Common myeloid progenitor, CD34-positive (primary cell): Measurements from ENCODE around the gene ATP8A2.

Source experiments
- CTCF ChIA-PET: fragments of 350-600 bp; sonication (Branson Sonifier 250); formaldehyde crosslinking; loops from one replicate; lab custom pipeline; 2021; ENCODE audit warnings: antibody characterized with exemption; lab: Charles Lee
- POLR2A ChIA-PET: fragments of 350-600 bp; sonication (Branson Sonifier 250); formaldehyde crosslinking; loops from one replicate; lab custom pipeline; 2021; ENCODE audit warnings: antibody characterized with exemption; lab: Charles Lee
- DNase-seq, 3 donors: peaks; one replicate each; pipeline versions ENCODE4 v3.0.0 to v3.0.0-alpha.2; 2013
- H3K27ac ChIP-seq, 2 experiments: 1 replicate in 1 of 2; 2 replicates in 1 of 2; pipeline ENCODE4 v1.7.0; 2013; ENCODE audit warnings: inconsistent platforms in 2 of 2, low read length in 2 of 2, mild to moderate bottlenecking in 2 of 2, low read depth in 1 of 2, moderate library complexity in 1 of 2; ENCODE audit not compliant: severe bottlenecking in 2 of 2, insufficient read depth in 1 of 2, poor library complexity in 1 of 2
- H3K27me3 ChIP-seq, 5 experiments: replicated peaks in 2 of 5; 1 replicate in 3 of 5; 2 replicates in 2 of 5; pipeline versions ENCODE4 v1.6.1 to v1.7.0; 2013; ENCODE audit warnings: low read length in 4 of 5, mild to moderate bottlenecking in 2 of 5, moderate library complexity in 2 of 5, inconsistent platforms in 1 of 5; ENCODE audit not compliant: insufficient read depth in 5 of 5, control insufficient read depth in 4 of 5
- H3K36me3 ChIP-seq, 4 experiments: 1 replicate in 2 of 4; 2 replicates in 2 of 4; pipeline versions ENCODE4 v1.6.1 to v1.7.0; 2013; ENCODE audit warnings: low read length in 3 of 4, control low read depth in 1 of 4, mild to moderate bottlenecking in 1 of 4; ENCODE audit not compliant: control insufficient read depth in 4 of 4, insufficient read depth in 4 of 4
- H3K4me1 ChIP-seq, 4 experiments: 1 replicate in 3 of 4; 2 replicates in 1 of 4; pipeline versions ENCODE4 v1.6.1 to v1.7.1; 2013; ENCODE audit warnings: low read length in 3 of 4, mild to moderate bottlenecking in 3 of 4, control low read depth in 1 of 4, inconsistent platforms in 1 of 4, moderate library complexity in 1 of 4; ENCODE audit not compliant: control insufficient read depth in 4 of 4, insufficient read depth in 4 of 4; ENCODE audit errors: control extremely low read depth in 1 of 4
- H3K4me3 ChIP-seq, 7 experiments: 1 replicate in 4 of 7; 2 replicates in 3 of 7; pipeline versions ENCODE4 v1.5.1 to v1.7.0; 2013; ENCODE audit warnings: mild to moderate bottlenecking in 7 of 7, low read length in 6 of 7, moderate library complexity in 6 of 7, inconsistent platforms in 2 of 7, low read depth in 2 of 7, control low read depth in 1 of 7; ENCODE audit not compliant: insufficient read depth in 4 of 7, control insufficient read depth in 1 of 7; ENCODE audit errors: extremely low read depth in 1 of 7
- H3K9me3 ChIP-seq, 5 experiments: 1 replicate in 4 of 5; 2 replicates in 1 of 5; pipeline versions ENCODE4 v1.6.1 to v1.7.1; 2013; ENCODE audit warnings: low read length in 4 of 5, mild to moderate bottlenecking in 2 of 5, inconsistent platforms in 1 of 5, low read depth in 1 of 5, moderate library complexity in 1 of 5; ENCODE audit not compliant: control insufficient read depth in 4 of 5, insufficient read depth in 2 of 5; ENCODE audit errors: control extremely low read depth in 1 of 5
- WGBS: methylation state at CpG from one replicate; pipeline ENCODE4 v1.1.5; 2013; ENCODE audit not compliant: insufficient coverage; 5-methylcytosine and 5-hydroxymethylcytosine counted together

ATP8A2 gene

DNA sequence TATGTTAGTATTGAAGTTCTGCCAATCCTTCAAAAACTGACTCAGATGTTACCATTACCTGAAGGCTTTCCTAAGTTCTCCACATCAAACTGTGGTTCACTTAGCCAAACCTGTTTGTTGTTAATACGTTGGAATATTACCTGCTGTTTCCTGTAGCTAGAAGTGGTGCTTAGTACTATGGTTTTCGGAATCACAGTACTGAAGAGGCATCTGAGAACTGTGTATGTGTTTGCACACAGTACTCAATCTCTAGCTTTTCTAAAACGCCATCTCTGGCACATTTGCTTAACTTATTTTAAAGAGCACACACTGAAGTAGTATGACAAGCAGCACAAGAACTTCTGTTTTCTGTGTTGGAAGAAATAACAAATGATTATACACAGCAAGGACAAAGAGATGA is 431.9 kb downstream of the ATP8A2 start:
- H3K4me1 ChIP-seq: no peaks in the 10 kb centered on the region
- ChIA-PET CTCF (no interaction called here), POLR2A (no interaction called here)
- no peak overlapping the region for H3K27ac ChIP-seq
- no peak overlapping the region for H3K4me3 ChIP-seq
- no peak for DNase-seq
- 93% methylated on average over 2 of the region's 3 CpGs for WGBS
- peaks cover 0 to 5% (median 3%) of the 10 kb centered on the region in 5 experiments for H3K27me3 ChIP-seq
- no peaks in the 10 kb centered on the region for H3K9me3 ChIP-seq
- no peaks in the 10 kb centered on the region for H3K36me3 ChIP-seq

DNA sequence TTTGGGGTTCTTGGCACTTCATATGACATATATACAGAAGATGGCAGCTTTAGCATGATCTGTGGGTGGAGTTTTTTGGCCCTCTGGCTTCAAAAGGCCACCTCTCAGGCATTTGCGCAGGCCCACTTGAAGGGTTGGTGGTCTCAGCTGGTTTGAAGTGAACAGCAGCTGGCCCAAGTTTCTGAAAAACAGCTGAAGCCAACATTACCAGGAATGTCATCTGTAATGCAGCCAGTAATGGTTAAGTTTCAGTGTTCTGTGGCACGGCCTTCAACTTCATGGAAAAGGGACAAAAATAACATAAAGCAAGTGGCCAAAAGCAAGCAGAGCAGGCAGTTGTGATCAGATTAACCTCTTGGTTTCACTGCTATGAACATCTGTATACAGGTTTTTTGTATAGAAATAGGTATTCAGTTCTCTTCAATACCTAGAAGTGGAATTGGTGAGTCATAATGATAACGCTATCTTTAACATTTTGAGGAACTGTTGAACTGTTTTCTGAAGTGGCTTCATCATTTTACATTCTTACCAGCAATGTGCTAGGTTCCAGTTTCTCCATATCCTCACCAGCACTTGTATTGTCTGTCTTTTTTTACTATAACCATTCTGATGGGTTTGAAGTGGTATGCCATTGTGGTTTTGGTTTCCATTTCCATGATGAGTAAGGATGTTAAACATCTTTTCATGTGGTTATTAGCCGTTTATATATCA is 434.6 kb downstream of the ATP8A2 start:
- 89% methylated on average over 3 of the region's 4 CpGs for WGBS
- no peak overlapping the region for H3K27ac ChIP-seq
- DNase-seq: no peak
- ChIA-PET POLR2A (no interaction called here), CTCF (no interaction called here)
- H3K27me3 ChIP-seq: peaks cover 0 to 2% (median 0%) of the 10 kb centered on the region in 5 experiments
- H3K36me3 ChIP-seq: no peaks in the 10 kb centered on the region
- no peaks in the 10 kb centered on the region for H3K4me1 ChIP-seq
- H3K4me3 ChIP-seq: no peak overlapping the region
- no peaks in the 10 kb centered on the region for H3K9me3 ChIP-seq

DNA sequence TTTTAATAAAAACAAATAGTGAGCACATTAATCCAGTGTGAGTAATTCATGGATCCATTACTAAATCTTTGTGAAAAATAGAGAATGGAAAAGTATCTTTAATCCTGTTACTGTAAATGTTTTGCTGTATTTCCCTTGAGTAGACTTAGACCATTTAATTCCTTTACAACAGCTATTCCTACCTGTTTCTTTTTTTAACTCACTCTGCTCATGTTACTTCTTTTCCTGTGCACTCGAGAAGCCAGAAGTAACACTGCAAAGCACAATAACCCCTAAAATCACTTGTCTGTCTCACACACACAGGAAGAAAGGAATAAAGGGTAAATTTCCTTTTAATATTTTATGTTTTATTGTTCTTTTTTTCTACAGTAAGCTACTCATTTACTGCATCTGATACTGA is 435.8 kb downstream of the ATP8A2 start:
- no peaks in the 10 kb centered on the region for H3K4me1 ChIP-seq
- no peak overlapping the region for H3K4me3 ChIP-seq
- H3K36me3 ChIP-seq: no peaks in the 10 kb centered on the region
- H3K27ac ChIP-seq: no peak overlapping the region
- CTCF ChIA-PET: no interaction called here
- H3K9me3 ChIP-seq: peaks cover 0 to 8% (median 0%) of the 10 kb centered on the region in 5 experiments
- 60% methylated on average over 1 of the region's 1 CpG for WGBS
- peaks cover 0 to 2% (median 0%) of the 10 kb centered on the region in 5 experiments for H3K27me3 ChIP-seq
- DNase-seq: no peak
- POLR2A ChIA-PET: no interaction called here

DNA sequence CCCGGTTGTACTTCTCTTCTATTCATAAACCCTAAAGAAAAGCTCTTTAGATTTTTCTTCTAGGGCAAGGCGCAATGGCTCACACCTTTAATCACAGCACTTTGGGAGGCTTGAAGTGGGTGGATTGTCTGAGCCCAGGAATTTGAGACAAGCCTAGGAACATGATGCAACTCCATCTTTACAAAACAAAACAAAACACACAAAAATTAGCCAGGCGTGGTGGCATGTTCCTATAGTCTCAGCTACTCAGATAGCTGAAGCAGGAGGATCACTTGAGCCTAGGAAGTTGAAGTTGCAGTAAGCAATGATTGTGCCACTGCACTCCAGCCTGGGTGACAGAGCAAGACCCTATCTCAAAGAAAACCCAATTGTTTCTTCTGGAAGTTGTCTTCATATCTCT is 439.7 kb downstream of the ATP8A2 start:
- Histone ChIP-seq H3K4me1 (no peaks in the 10 kb centered on the region), H3K9me3 (peaks cover 0 to 11% (median 0%) of the 10 kb centered on the region in 5 experiments), H3K27me3 (no peaks in the 10 kb centered on the region), H3K27ac (no peak overlapping the region), H3K4me3 (no peak overlapping the region), H3K36me3 (no peaks in the 10 kb centered on the region)
- ChIA-PET CTCF (no interaction called here), POLR2A (no interaction called here)
- no peak for DNase-seq
- 70% methylated on average over 2 of the region's 3 CpGs for WGBS

DNA sequence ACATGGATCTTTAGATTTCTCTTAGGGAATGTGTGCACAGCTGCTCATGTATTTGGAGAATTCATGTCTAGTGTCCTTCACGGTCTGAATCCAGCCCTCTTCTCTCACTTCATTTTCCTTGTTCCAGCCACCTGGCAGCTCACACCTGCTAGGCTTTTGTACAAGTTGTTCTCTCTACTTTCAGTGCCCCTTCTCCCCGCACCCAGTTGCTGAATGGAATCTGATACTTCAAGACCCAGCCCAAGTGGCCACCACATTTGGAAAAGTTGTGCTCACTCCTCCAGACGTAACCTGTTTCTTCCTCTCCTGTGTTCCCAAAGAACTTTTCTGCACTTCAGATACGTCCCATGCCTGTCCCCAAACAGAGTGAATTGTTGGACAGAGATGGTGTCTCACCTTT is 444.5 kb downstream of the ATP8A2 start:
- no peaks in the 10 kb centered on the region for H3K4me1 ChIP-seq
- no peak for DNase-seq
- no peaks in the 10 kb centered on the region for H3K36me3 ChIP-seq
- H3K27ac ChIP-seq: no peak overlapping the region
- ChIA-PET CTCF (no interaction called here), POLR2A (no interaction called here)
- peaks cover 0 to 11% (median 0%) of the 10 kb centered on the region in 5 experiments for H3K9me3 ChIP-seq
- WGBS: 87% methylated on average over 3 of the region's 4 CpGs
- no peak overlapping the region for H3K4me3 ChIP-seq
- H3K27me3 ChIP-seq: peaks cover 0 to 2% (median 0%) of the 10 kb centered on the region in 5 experiments

DNA sequence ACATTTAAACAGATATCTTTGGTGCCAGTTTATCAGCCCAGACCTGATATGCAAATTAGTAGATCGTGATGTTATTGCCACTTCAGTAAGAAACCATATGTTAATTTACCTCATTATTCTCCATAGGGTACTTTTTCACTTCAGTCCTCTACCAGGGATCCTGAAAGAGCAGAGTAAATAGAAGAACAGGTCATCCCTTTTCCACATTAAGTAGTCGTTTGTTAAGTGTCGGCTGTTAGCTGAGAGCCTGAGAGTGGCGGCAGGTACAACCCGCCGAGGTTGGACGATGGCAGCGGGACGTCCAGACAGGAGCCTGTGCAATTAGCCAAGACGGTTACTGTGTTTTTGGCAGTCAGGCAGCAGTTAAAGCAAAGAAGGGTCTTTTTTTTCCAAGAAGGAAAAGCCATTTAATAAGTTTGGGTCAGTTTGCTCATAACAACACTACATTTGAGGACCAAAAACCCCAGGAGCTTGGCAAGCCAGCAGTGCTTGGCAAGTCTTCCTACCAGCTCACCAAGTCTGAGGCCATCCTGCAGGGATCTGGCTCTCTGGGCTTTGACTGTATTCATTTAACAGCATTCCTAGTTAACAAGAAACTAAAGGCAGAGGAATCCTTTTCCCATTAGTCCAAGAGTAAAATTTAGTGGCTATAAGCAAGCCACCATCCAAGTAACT is 448.2 kb downstream of the ATP8A2 start:
- ChIA-PET POLR2A (no interaction called here), CTCF (no interaction called here)
- peaks cover 0 to 2% (median 0%) of the 10 kb centered on the region in 5 experiments for H3K27me3 ChIP-seq
- WGBS: 89% methylated on average over 10 of the region's 10 CpGs
- no peaks in the 10 kb centered on the region for H3K36me3 ChIP-seq
- no peak for DNase-seq
- no peaks in the 10 kb centered on the region for H3K4me1 ChIP-seq
- H3K9me3 ChIP-seq: peaks cover 0 to 3% (median 2%) of the 10 kb centered on the region in 5 experiments
- H3K27ac ChIP-seq: no peak overlapping the region
- H3K4me3 ChIP-seq: no peak overlapping the region

DNA sequence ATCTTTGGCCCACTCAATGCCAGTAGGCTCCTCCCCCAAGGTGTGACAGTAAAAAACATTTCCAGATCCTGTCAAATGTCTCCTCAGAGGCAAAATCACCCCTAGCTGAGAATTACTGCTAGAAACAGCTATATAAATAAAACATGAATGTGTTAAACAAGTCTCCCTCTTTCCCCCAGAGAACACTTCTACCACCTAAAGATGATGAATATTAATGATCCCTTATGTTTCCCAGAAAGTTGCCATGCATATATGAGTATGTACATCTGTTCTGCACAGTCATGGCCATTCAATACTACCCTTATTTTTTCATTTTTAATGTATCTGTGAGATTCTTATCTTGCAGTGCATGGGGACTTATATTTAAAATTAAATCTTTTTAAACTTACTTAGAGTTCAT is 450.0 kb downstream of the ATP8A2 start:
- no peaks in the 10 kb centered on the region for H3K36me3 ChIP-seq
- no peak for DNase-seq
- POLR2A ChIA-PET: no interaction called here
- no peaks in the 10 kb centered on the region for H3K4me1 ChIP-seq
- peaks cover 0 to 2% (median 0%) of the 10 kb centered on the region in 5 experiments for H3K27me3 ChIP-seq
- CTCF ChIA-PET: no interaction called here
- no peak overlapping the region for H3K27ac ChIP-seq
- H3K9me3 ChIP-seq: peaks cover 0 to 3% (median 2%) of the 10 kb centered on the region in 5 experiments
- H3K4me3 ChIP-seq: no peak overlapping the region
